K562 (cell line): ENCODE data around the gene ZNF467. TPM values are rescaled to one million over a fixed set of nuclear protein-coding genes. Genes with fewer than 3 reads are reported as not detected.

Experiments used
- AFF1 ChIP-seq, 2 experiments: fragments of 450-650 bp; IDR thresholded peaks; 2 replicates each; pipeline ENCODE4 v1.6.1; 2018; ENCODE audit warnings: mild to moderate bottlenecking in 2 of 2, low read depth in 1 of 2; ENCODE audit not compliant: partially characterized antibody in 2 of 2
- ATF3 ChIP-seq, 2 experiments: fragments of 450-650 bp in 1 of 2; sonication (generic) in 1 of 2; formaldehyde crosslinking in 1 of 2; IDR thresholded peaks in 1 of 2; conservative IDR thresholded peaks in 1 of 2; 2 replicates each; pipeline versions ENCODE4 v1.6.1 to v1.8.1; 2016 to 2023; ENCODE audit warnings: mild to moderate bottlenecking in 2 of 2, moderate library complexity in 2 of 2, inconsistent platforms in 1 of 2, missing genetic modification reagents in 1 of 2
- BCLAF1 ChIP-seq, 2 experiments: fragments of 450-650 bp in 1 of 2; IDR thresholded peaks; 2 replicates each; pipeline ENCODE4 v1.6.1; 2011 to 2017; ENCODE audit warnings: low read depth in 2 of 2, antibody characterized with exemption in 1 of 2, borderline replicate concordance in 1 of 2, low read length in 1 of 2, mild to moderate bottlenecking in 1 of 2, mixed read lengths in 1 of 2; ENCODE audit not compliant: control insufficient read depth in 1 of 2
- FOXK2 ChIP-seq, 2 experiments: fragments of 450-650 bp; IDR thresholded peaks in 1 of 2; conservative IDR thresholded peaks in 1 of 2; 2 replicates each; pipeline ENCODE4 v1.6.1; 2016; ENCODE audit warnings: low read depth in 2 of 2, mild to moderate bottlenecking in 1 of 2
- GABPA ChIP-seq: fragments of 200-800 bp; sonication (Bioruptor generic); conservative IDR thresholded peaks from 2 replicates; pipeline ENCODE4 v1.6.1; 2016; ENCODE audit warnings: low read depth, missing genetic modification characterization, missing compliant biosample characterization
- HNRNPLL ChIP-seq: fragments of 200-400 bp; formaldehyde crosslinking; IDR thresholded peaks from 2 replicates; pipeline ENCODE4 v1.6.1; 2017; ENCODE audit warnings: low read length, low read depth, mild to moderate bottlenecking; ENCODE audit not compliant: poor library complexity, severe bottlenecking
- MBD2 ChIP-seq: sonication (generic); IDR thresholded peaks from 2 replicates; pipeline ENCODE4 v1.6.1; 2016; ENCODE audit warnings: low read depth, borderline replicate concordance
- NUFIP1 ChIP-seq: fragments of 450-650 bp; IDR thresholded peaks from 2 replicates; pipeline ENCODE4 v1.6.1; 2018; ENCODE audit not compliant: partially characterized antibody
- PHTF2 ChIP-seq: fragments of 250-450 bp; sonication (Bioruptor Pico); IDR thresholded peaks from 2 replicates; pipeline ENCODE4 v1.5.0; 2021; ENCODE audit warnings: mild to moderate bottlenecking
- POLR2AphosphoS5 ChIP-seq: IDR thresholded peaks from 2 replicates; pipeline ENCODE4 v1.6.1; 2011; ENCODE audit warnings: mild to moderate bottlenecking, low read depth, low read length, moderate library complexity; ENCODE audit not compliant: control insufficient read depth, insufficient read depth
- SNAPC5 ChIP-seq: fragments of 250-450 bp; sonication (Bioruptor Pico); IDR thresholded peaks from 2 replicates; pipeline ENCODE4 v1.8.0; 2021; ENCODE audit warnings: moderate library complexity, mild to moderate bottlenecking, inconsistent platforms
- SREBF2 ChIP-seq: sonication (generic); formaldehyde crosslinking; IDR thresholded peaks from 2 replicates; pipeline ENCODE4 v1.4.0; 2020; ENCODE audit warnings: mild to moderate bottlenecking, missing genetic modification reagents
- ZFP36 ChIP-seq: fragments of 150-350 bp; IDR thresholded peaks from 2 replicates; pipeline ENCODE4 v1.6.1; 2018; ENCODE audit warnings: low read length, low read depth; ENCODE audit not compliant: partially characterized antibody
- ZNF12 ChIP-seq: sonication (generic); formaldehyde crosslinking; IDR thresholded peaks from 2 replicates; pipeline ENCODE4 v1.4.0; 2020; ENCODE audit warnings: mild to moderate bottlenecking, missing genetic modification reagents
- ZNF133 ChIP-seq: fragments of 250-450 bp; sonication (Bioruptor Pico); IDR thresholded peaks from 2 replicates; pipeline ENCODE4 v1.4.0; 2020; ENCODE audit warnings: mild to moderate bottlenecking
- ZNF175 ChIP-seq: fragments of 200-800 bp; sonication (Bioruptor generic); IDR thresholded peaks from 2 replicates; pipeline ENCODE4 v1.6.1; 2016; ENCODE audit warnings: low read depth, mild to moderate bottlenecking, missing genetic modification characterization, missing compliant biosample characterization
- ZNF445 ChIP-seq: fragments of 250-450 bp; sonication (Bioruptor Pico); IDR thresholded peaks from 2 replicates; pipeline ENCODE4 v1.4.0; 2020; ENCODE audit warnings: low read depth, mild to moderate bottlenecking, moderate library complexity
- ZNF699 ChIP-seq: fragments of 250-450 bp; sonication (Bioruptor Pico); IDR thresholded peaks from 2 replicates; pipeline ENCODE4 v1.8.0; 2021; ENCODE audit warnings: mild to moderate bottlenecking, moderate library complexity; ENCODE audit not compliant: insufficient replicate concordance
- polyA plus RNA-seq, 8 experiments: library from polyadenylated mRNA; depleted of rRNA in 4 of 8; stranded (reverse) in 5 of 8; unstranded in 3 of 8; fragments of >200 nt; fragmentation: Nextera tagmentation in 2 of 8; fragmentation: Illumina TruSeq in 1 of 8; extraction: Ambion mirVana in 2 of 8; extraction: Trizol in 1 of 8; gene quantifications; 2 replicates each; pipeline versions ENCODE4 v1.2.1 to v1.2.3, GENCODE V29; 2011 to 2014; ENCODE audit warnings: inconsistent platforms in 1 of 8, missing spikeins in 1 of 8
- total RNA-seq, 7 experiments: library from RNA; depleted of rRNA in 6 of 7; stranded (reverse); fragments of >200 nt in 6 of 7; fragmentation: Illumina TruSeq in 2 of 7; extraction: Trizol in 2 of 7; gene quantifications; 2 replicates each; pipeline versions ENCODE4 v1.2.1 to v1.2.3, GENCODE V29; 2011 to 2021; ENCODE audit warnings: low replicate concordance in 1 of 7

The ZNF467 gene
- total and polyA plus RNA-seq, 9 of the 15 experiments (the other 6 are each of a cell fraction or from before 2014, with no cell fraction given): 0.32 to 14.2 (median 1.7) TPM

GRCh38 chr7:149776289-149776688, 2.9 kb upstream of the ZNF467 start (continued):
- TF ChIP-seq BCLAF1 (IDR thresholded peaks at IDR 0.05; ENCODE audit: borderline replicate concordance in 1 of 2, control insufficient read depth in 1 of 2, low read depth in 2 of 2, low read length in 1 of 2) (no peak), FOXK2 (conservative IDR thresholded peaks at IDR 0.05 in 1 of 2, IDR thresholded peaks at IDR 0.05 in 1 of 2; ENCODE audit: low read depth in 2 of 2) (no peak), ATF3 (IDR thresholded peaks at IDR 0.05) (no peak), ATF3 (CRISPR knock-in tag; conservative IDR thresholded peaks at IDR 0.05) (no peak), NUFIP1 (no peak), ZNF12 (no peak), ZNF175 (CRISPR knock-in tag) (0 out of 2 replicates have a peak, but pooled peaks have one; percentile 33), ZNF445 (CRISPR knock-in tag) (no peak), ZNF699 (no peak), PHTF2 (no peak), ZFP36 (no peak), SREBF2 (CRISPR knock-in tag) (no peak), HNRNPLL (no peak), ZNF133 (no peak), GABPA (tag) (0 out of 2 replicates have a peak, but pooled peaks have one; percentile 20), SNAPC5 (CRISPR knock-in tag) (no peak), MBD2 (no peak), POLR2AphosphoS5 (no peak), AFF1 (IDR thresholded peaks at IDR 0.05; ENCODE audit: low read depth in 1 of 2, partially characterized antibody in 2 of 2) (no peak)
